ENCODE measurements around the gene SLIT3.

The SLIT3 gene

DNA sequence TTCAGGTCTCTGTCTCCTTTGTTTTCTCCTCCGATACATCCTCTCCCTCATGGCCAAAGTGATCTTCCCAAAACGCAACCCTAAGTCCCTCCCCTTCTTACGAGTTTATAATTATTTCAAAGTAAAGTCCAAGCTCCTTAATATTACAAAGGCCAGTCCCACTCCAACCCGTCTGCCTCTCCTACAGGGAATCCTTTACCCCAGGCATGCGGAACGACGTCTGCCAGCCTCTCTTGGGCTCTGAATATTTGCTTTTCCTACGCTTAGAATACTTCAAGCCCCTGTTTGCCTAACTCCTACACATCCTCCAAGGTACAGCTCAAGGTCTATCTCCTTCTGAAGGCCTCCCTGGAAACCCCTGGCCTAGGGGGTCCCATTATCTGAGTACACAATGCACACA is 246.4 kb downstream of the SLIT3 start:
- Histone ChIP-seq H3K4me3 (ENCODE audit: low read length in 2 of 2) (no peak overlapping the region), H3K36me3 (ENCODE audit: control insufficient read depth in 2 of 2, insufficient read depth in 2 of 2, low read length in 2 of 2) (no peaks in the 10 kb centered on the region), H3K27me3 (ENCODE audit: control insufficient read depth in 1 of 2, insufficient read depth in 2 of 2, low read length in 2 of 2) (no peaks in the 10 kb centered on the region), H3K9ac (ENCODE audit: low read length in 2 of 2) (no peak overlapping the region), H3K9me3 (ENCODE audit: control insufficient read depth in 2 of 2, low read length in 2 of 2) (no peaks in the 10 kb centered on the region), H3K27ac (ENCODE audit: low read length) (no peak overlapping the region), H3K4me1 (ENCODE audit: control insufficient read depth, insufficient read depth, low read length) (peaks cover 7% of the 10 kb centered on the region)

DNA sequence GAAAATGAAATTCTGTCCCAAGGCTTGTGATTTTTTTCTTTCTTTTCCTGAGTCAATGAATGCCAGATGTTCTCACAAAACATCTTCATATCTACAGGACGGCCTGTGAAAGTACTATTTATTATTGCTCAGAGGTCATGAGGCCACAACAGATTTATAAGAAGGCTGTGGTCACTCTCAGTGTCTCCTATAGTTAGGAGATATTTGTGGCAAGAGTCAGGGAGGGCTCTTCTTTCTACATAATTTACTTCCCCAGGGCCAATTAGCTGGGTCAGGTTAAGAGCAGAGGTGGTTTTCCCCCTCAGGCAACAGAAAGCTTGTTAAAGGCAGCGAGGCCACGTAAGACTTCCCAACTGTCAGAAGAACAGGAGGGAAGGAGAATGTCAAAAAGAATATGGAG is 248.7 kb downstream of the SLIT3 start:
- Histone ChIP-seq H3K9me3 (ENCODE audit: control insufficient read depth in 2 of 2, low read length in 2 of 2) (no peaks in the 10 kb centered on the region), H3K27ac (ENCODE audit: low read length) (no peak overlapping the region), H3K4me3 (ENCODE audit: low read length in 2 of 2) (no peak overlapping the region), H3K9ac (ENCODE audit: low read length in 2 of 2) (no peak overlapping the region), H3K4me1 (ENCODE audit: control insufficient read depth, insufficient read depth, low read length) (peaks cover 4% of the 10 kb centered on the region), H3K27me3 (ENCODE audit: control insufficient read depth in 1 of 2, insufficient read depth in 2 of 2, low read length in 2 of 2) (no peaks in the 10 kb centered on the region), H3K36me3 (ENCODE audit: control insufficient read depth in 2 of 2, insufficient read depth in 2 of 2, low read length in 2 of 2) (no peaks in the 10 kb centered on the region)

DNA sequence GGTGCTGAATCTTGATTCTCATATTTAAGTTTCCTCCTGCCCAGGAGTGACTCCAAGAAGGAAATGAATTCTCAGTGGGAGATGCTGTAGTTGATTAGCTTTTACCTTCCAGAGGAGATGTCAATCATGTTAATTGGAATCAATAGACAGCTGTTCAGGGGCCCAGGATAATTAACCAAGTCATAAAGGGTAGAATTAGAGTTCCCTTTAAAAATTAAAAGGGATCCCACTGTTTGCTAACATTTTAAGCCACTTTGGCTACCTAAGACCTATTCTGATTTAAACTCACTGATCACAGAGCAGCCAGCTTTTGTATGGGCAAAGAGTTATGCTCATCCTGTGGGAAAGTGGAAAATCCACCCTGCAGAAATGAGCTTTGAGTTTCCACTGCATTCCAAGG is 249.6 kb downstream of the SLIT3 start:
- H3K27ac ChIP-seq (ENCODE audit: low read length) = no peak overlapping the region
- no peaks in the 10 kb centered on the region for H3K27me3 ChIP-seq (ENCODE audit: control insufficient read depth in 1 of 2, insufficient read depth in 2 of 2, low read length in 2 of 2)
- H3K9me3 ChIP-seq (ENCODE audit: control insufficient read depth in 2 of 2, low read length in 2 of 2) = no peaks in the 10 kb centered on the region
- H3K4me1 ChIP-seq (ENCODE audit: control insufficient read depth, insufficient read depth, low read length) = peaks cover 4% of the 10 kb centered on the region
- no peaks in the 10 kb centered on the region for H3K36me3 ChIP-seq (ENCODE audit: control insufficient read depth in 2 of 2, insufficient read depth in 2 of 2, low read length in 2 of 2)
- H3K4me3 ChIP-seq (ENCODE audit: low read length in 2 of 2) = no peak overlapping the region
- no peak overlapping the region for H3K9ac ChIP-seq (ENCODE audit: low read length in 2 of 2)

DNA sequence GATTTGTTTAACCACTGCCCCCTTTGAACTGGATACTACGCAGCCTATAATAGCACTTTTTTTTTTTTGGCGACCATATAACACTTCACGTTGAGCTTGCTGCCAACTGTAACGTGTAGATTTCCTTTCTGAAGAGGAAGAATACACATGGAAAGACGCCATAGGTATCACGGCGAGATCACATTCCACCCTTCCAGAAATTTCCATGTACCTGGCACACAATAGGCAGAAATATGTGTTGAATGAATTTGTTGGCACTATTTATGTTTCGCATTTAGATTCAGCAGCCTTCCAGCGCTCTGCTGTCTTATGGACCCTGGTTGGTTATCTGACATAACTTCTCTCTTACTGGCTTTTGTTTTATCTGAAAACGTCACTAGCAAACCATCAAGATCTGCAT is 250.3 kb downstream of the SLIT3 start:
- Histone ChIP-seq H3K4me3 (ENCODE audit: low read length in 2 of 2) (no peak overlapping the region), H3K4me1 (ENCODE audit: control insufficient read depth, insufficient read depth, low read length) (peaks cover 4% of the 10 kb centered on the region), H3K27me3 (ENCODE audit: control insufficient read depth in 1 of 2, insufficient read depth in 2 of 2, low read length in 2 of 2) (no peaks in the 10 kb centered on the region), H3K36me3 (ENCODE audit: control insufficient read depth in 2 of 2, insufficient read depth in 2 of 2, low read length in 2 of 2) (no peaks in the 10 kb centered on the region), H3K27ac (ENCODE audit: low read length) (no peak overlapping the region), H3K9ac (ENCODE audit: low read length in 2 of 2) (no peak overlapping the region), H3K9me3 (ENCODE audit: control insufficient read depth in 2 of 2, low read length in 2 of 2) (no peaks in the 10 kb centered on the region)

DNA sequence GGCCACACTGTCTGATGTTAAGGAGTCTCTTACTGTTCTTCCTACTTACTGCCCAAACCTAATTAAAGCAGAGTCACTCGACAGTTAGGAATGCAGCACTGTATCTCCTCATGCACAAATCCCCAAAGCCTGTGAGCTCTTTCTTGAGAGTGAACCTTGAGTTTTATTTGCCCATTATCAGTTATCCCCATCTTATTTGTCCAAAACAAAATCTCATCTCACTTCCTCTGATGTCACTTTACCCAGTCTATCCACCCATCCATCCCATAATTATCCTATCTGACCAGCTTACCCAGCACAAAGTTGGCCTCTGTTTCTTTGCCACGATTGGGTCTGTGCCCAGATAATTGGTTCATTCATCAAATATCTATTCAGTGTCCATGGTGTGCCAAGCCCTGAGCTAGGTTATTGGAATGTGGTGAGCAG is 250.8 kb downstream of the SLIT3 start:
- no peak overlapping the region for H3K27ac ChIP-seq (ENCODE audit: low read length)
- H3K4me1 ChIP-seq (ENCODE audit: control insufficient read depth, insufficient read depth, low read length) = peaks cover 4% of the 10 kb centered on the region
- no peaks in the 10 kb centered on the region for H3K9me3 ChIP-seq (ENCODE audit: control insufficient read depth in 2 of 2, low read length in 2 of 2)
- H3K9ac ChIP-seq (ENCODE audit: low read length in 2 of 2) = no peak overlapping the region
- H3K36me3 ChIP-seq (ENCODE audit: control insufficient read depth in 2 of 2, insufficient read depth in 2 of 2, low read length in 2 of 2) = no peaks in the 10 kb centered on the region
- H3K27me3 ChIP-seq (ENCODE audit: control insufficient read depth in 1 of 2, insufficient read depth in 2 of 2, low read length in 2 of 2) = no peaks in the 10 kb centered on the region
- no peak overlapping the region for H3K4me3 ChIP-seq (ENCODE audit: low read length in 2 of 2)

DNA sequence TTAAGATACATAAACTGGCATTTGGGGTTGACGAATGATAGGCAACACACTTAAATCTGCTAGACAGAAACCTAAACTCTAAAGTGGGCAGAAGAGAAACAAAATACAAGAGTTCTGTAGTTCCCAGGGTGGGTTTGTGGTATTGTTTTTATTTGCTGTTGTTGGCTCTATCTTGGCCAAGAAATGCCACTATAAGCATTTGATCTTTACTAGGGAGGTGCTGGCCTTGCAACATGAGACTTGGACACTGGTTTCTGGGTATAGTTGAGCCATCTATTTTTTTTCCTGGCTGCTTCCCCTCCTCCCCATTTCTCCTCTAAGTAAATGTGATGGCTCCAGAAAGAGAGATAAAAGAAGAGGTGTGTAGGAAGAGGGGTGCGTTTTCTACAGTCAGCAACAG is 251.2 kb downstream of the SLIT3 start:
- Histone ChIP-seq H3K9ac (ENCODE audit: low read length in 2 of 2) (no peak overlapping the region), H3K4me1 (ENCODE audit: control insufficient read depth, insufficient read depth, low read length) (peaks cover 4% of the 10 kb centered on the region), H3K27ac (ENCODE audit: low read length) (no peak overlapping the region), H3K27me3 (ENCODE audit: control insufficient read depth in 1 of 2, insufficient read depth in 2 of 2, low read length in 2 of 2) (no peaks in the 10 kb centered on the region), H3K4me3 (ENCODE audit: low read length in 2 of 2) (no peak overlapping the region), H3K36me3 (ENCODE audit: control insufficient read depth in 2 of 2, insufficient read depth in 2 of 2, low read length in 2 of 2) (no peaks in the 10 kb centered on the region), H3K9me3 (ENCODE audit: control insufficient read depth in 2 of 2, low read length in 2 of 2) (no peaks in the 10 kb centered on the region)

DNA sequence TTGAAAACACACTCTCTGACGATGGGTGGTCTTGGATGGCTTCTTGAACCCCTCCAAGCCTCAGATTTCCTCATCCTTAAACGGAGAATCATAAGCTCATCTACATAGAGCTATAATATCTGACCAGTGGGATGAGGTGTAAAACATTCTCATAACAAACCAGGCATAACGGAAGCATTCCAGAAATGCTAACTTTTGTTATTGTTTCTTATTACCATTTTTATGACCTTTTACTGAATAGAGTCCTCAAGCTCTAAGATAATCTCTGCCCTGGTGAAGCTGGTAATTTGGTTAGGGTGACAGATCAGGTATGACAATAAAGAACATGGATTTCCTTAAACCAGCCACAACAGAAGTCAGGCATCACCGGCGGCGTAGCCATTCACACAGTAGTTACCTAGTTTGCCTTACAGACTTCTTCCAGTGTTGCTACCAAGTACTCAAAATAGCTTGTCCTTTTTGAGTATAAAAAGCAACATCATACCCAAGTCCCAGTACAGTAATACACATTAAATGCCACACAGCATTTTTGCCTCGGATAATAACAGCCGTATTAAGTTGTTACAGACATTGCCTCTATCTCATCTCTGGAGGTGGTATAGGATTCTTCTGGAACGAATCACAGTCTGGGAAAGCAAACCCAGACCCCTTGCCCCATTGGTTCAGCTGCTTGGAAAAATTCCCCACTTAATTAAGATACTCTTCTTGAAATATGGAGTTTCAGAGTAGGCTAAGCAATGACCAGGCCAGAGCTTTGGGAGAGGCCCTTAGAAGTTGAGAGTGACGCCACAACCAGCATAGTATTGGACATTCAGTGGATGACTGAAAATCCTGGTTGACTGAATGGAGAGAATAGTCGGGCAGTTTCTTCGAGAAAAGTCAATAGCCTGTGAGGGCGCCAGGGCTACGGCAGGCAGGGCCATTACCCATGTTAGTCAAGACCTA is 252.5 kb downstream of the SLIT3 start:
- no peaks in the 10 kb centered on the region for H3K9me3 ChIP-seq (ENCODE audit: control insufficient read depth in 2 of 2, low read length in 2 of 2)
- no peak overlapping the region for H3K9ac ChIP-seq (ENCODE audit: low read length in 2 of 2)
- H3K36me3 ChIP-seq (ENCODE audit: control insufficient read depth in 2 of 2, insufficient read depth in 2 of 2, low read length in 2 of 2) = no peaks in the 10 kb centered on the region
- no peaks in the 10 kb centered on the region for H3K27me3 ChIP-seq (ENCODE audit: control insufficient read depth in 1 of 2, insufficient read depth in 2 of 2, low read length in 2 of 2)
- peaks cover 4% of the 10 kb centered on the region for H3K4me1 ChIP-seq (ENCODE audit: control insufficient read depth, insufficient read depth, low read length)
- H3K4me3 ChIP-seq (ENCODE audit: low read length in 2 of 2) = no peak overlapping the region
- no peak overlapping the region for H3K27ac ChIP-seq (ENCODE audit: low read length)

DNA sequence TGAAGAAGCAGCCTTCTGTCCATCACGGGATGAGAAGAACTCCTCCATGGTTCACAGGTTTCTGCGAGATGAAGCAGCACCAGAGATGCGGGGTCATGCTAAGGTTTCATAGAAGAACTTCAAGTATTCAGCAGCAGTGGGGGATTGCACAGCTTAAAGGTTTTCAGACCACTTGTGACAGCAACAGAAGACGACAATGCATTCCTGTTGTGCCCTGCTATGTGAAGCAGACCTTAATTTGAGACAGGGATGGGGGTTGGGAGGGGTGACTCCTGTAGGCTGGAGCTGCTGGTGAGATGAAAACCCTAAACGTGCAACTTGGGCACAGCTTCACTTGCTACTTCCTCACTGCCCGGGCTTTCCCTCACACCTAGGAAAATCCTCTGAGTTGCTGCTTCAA is 256.0 kb downstream of the SLIT3 start:
- H3K4me3 ChIP-seq (ENCODE audit: low read length in 2 of 2) = no peak overlapping the region
- H3K27ac ChIP-seq (ENCODE audit: low read length) = no peak overlapping the region
- peaks cover under 1% of the 10 kb centered on the region for H3K4me1 ChIP-seq (ENCODE audit: control insufficient read depth, insufficient read depth, low read length)
- no peaks in the 10 kb centered on the region for H3K36me3 ChIP-seq (ENCODE audit: control insufficient read depth in 2 of 2, insufficient read depth in 2 of 2, low read length in 2 of 2)
- H3K9me3 ChIP-seq (ENCODE audit: control insufficient read depth in 2 of 2, low read length in 2 of 2) = no peaks in the 10 kb centered on the region
- H3K27me3 ChIP-seq (ENCODE audit: control insufficient read depth in 1 of 2, insufficient read depth in 2 of 2, low read length in 2 of 2) = no peaks in the 10 kb centered on the region
- no peak overlapping the region for H3K9ac ChIP-seq (ENCODE audit: low read length in 2 of 2)

DNA sequence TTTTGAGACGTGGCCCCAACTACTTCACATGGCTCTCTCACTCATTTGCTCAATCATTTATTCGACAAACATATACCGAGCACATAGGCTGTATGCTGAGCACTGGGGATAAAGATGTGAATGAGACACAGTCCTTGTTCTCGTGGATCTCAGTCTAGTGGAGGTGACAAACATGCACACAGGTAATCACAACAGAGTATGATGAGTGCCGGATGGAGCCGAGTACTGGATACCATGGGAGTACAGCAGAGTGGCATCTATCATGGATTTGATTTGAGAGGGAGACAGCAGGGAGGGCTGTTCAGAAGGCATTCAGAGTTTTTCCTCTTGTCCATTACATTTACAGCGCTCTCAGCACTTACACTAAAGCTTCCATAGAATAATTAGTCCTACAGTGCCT is 259.8 kb downstream of the SLIT3 start:
- no peaks in the 10 kb centered on the region for H3K27me3 ChIP-seq (ENCODE audit: control insufficient read depth in 1 of 2, insufficient read depth in 2 of 2, low read length in 2 of 2)
- H3K9ac ChIP-seq (ENCODE audit: low read length in 2 of 2) = no peak overlapping the region
- H3K36me3 ChIP-seq (ENCODE audit: control insufficient read depth in 2 of 2, insufficient read depth in 2 of 2, low read length in 2 of 2) = no peaks in the 10 kb centered on the region
- H3K4me3 ChIP-seq (ENCODE audit: low read length in 2 of 2) = no peak overlapping the region
- H3K27ac ChIP-seq (ENCODE audit: low read length) = no peak overlapping the region
- H3K9me3 ChIP-seq (ENCODE audit: control insufficient read depth in 2 of 2, low read length in 2 of 2) = no peaks in the 10 kb centered on the region
- no peaks in the 10 kb centered on the region for H3K4me1 ChIP-seq (ENCODE audit: control insufficient read depth, insufficient read depth, low read length)

DNA sequence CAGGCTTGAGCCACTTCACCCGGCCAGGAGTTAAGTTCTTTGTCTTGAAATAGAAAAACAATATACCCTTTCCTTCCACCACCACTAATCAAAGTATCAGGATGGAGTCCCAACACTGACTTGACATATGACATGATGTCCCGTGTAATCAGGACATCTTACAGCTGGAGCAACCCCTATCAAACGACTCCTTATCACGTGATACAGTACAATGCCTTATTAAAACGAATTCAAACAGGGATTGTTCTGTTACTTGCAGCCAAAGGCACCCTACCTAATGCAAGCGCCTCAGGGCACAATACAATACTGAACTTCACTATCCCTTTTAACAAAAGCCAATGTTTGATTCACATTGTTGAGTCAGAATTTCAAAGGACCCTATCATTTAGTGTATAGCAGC is 261.3 kb downstream of the SLIT3 start:
- Histone ChIP-seq H3K27ac (ENCODE audit: low read length) (no peak overlapping the region), H3K4me3 (ENCODE audit: low read length in 2 of 2) (no peak overlapping the region), H3K9me3 (ENCODE audit: control insufficient read depth in 2 of 2, low read length in 2 of 2) (no peaks in the 10 kb centered on the region), H3K9ac (ENCODE audit: low read length in 2 of 2) (no peak overlapping the region), H3K27me3 (ENCODE audit: control insufficient read depth in 1 of 2, insufficient read depth in 2 of 2, low read length in 2 of 2) (no peaks in the 10 kb centered on the region), H3K36me3 (ENCODE audit: control insufficient read depth in 2 of 2, insufficient read depth in 2 of 2, low read length in 2 of 2) (no peaks in the 10 kb centered on the region), H3K4me1 (ENCODE audit: control insufficient read depth, insufficient read depth, low read length) (no peaks in the 10 kb centered on the region)

DNA sequence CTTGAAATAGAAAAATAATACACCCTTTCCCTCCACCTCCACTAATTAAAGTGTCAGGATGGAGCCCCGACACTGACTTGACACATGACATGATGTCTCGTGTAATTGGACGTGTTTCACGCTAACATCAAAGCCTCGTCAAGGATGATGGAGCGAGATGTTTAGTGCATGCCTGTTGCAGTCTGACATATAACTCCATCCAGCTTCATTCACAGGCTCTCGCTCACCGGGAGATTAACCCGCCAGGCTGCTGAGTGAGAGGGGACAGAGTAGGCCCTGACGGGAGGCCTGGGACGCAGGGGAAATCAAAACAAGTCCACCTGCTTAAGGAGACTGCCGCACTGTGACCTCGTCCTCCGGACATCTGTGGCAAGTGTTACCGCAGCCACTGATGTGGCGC is 263.5 kb downstream of the SLIT3 start:
- no peaks in the 10 kb centered on the region for H3K9me3 ChIP-seq (ENCODE audit: control insufficient read depth in 2 of 2, low read length in 2 of 2)
- no peak overlapping the region for H3K4me3 ChIP-seq (ENCODE audit: low read length in 2 of 2)

More for the DNA sequence above, 263.5 kb downstream of the SLIT3 start:
- Histone ChIP-seq H3K9ac (ENCODE audit: low read length in 2 of 2) (no peak overlapping the region), H3K27me3 (ENCODE audit: control insufficient read depth in 1 of 2, insufficient read depth in 2 of 2, low read length in 2 of 2) (no peaks in the 10 kb centered on the region), H3K27ac (ENCODE audit: low read length) (no peak overlapping the region), H3K36me3 (ENCODE audit: control insufficient read depth in 2 of 2, insufficient read depth in 2 of 2, low read length in 2 of 2) (no peaks in the 10 kb centered on the region), H3K4me1 (ENCODE audit: control insufficient read depth, insufficient read depth, low read length) (no peaks in the 10 kb centered on the region)

Measured in stomach smooth muscle (tissue), 2 donors.